Upper lobe of right lung (tissue), 1 donor: ENCODE data around the gene RNASET2. TPM values are rescaled to one million over a fixed set of nuclear protein-coding genes. Genes with fewer than 3 reads are reported as not detected.

Experiments
- ATAC-seq: fragments of 200-7000 bp; cut with Tn5 transposase; one replicate; pipeline ENCODE4 v1.9.1; 2020; ENCODE audit warnings: mild to moderate bottlenecking, moderate library complexity
- DNase-seq: peaks from one replicate; pipeline ENCODE4 v3.0.0-alpha.2; 2020
- H3K27ac ChIP-seq: fragments of 200-600 bp; one replicate; pipeline ENCODE4 v1.8.0; 2022
- H3K27me3 ChIP-seq: fragments of 200-600 bp; one replicate; pipeline ENCODE4 v1.8.0; 2022; ENCODE audit warnings: mild to moderate bottlenecking
- H3K36me3 ChIP-seq: fragments of 200-600 bp; one replicate; pipeline ENCODE4 v1.8.0; 2022
- H3K4me1 ChIP-seq: fragments of 200-600 bp; one replicate; pipeline ENCODE4 v1.8.0; 2022
- H3K4me3 ChIP-seq: fragments of 200-600 bp; one replicate; pipeline ENCODE4 v1.8.0; 2022; ENCODE audit warnings: mild to moderate bottlenecking
- H3K9me3 ChIP-seq: fragments of 200-600 bp; one replicate; pipeline ENCODE4 v1.8.0; 2022
- CTCF ChIP-seq: fragments of 200-600 bp; IDR thresholded peaks from one replicate; pipeline ENCODE4 v1.8.0; 2022; ENCODE audit warnings: antibody characterized with exemption
- intact Hi-C: fragments of 100-400 bp; cut with DNase I; formaldehyde crosslinking; loops from one replicate; pipeline ENCODE4 v1.11.0; 2022
- total RNA-seq: library from RNA; stranded (reverse); fragmentation: NEBNext Ultra II Directional; extraction: Animal tissue kit (Norgen Biotek cat#: 25700); gene quantifications from one replicate; pipeline ENCODE4 v1.2.1, GENCODE V29; 2021
- donor health status: DM: no; HTN: yes; CAD: no; lungs with severe emphysema.

The RNASET2 gene
- total RNA-seq, 1 donor from 2014 or later = 73.1 TPM

- Histone ChIP-seq H3K27ac (no peak overlapping the region), H3K36me3 (no peaks in the 10 kb centered on the region), H3K4me1 (no peaks in the 10 kb centered on the region), H3K9me3 (no peaks in the 10 kb centered on the region), H3K4me3 (no peak overlapping the region), H3K27me3 (no peaks in the 10 kb centered on the region)
- ATAC-seq (no peak), DNase-seq (no peak)
- intact Hi-C loops = no loop called here
- TF ChIP-seq CTCF = no peak
These were observed 45.7 kb downstream of the RNASET2 start for GRCh38 chr6:166910601-166911000.

GRCh38 chr6:166908811-166909210 is 47.5 kb downstream of the RNASET2 start:
- ATAC-seq (peak; percentile 37), DNase-seq (no peak)
- H3K36me3 ChIP-seq = no peaks in the 10 kb centered on the region
- no peaks in the 10 kb centered on the region for H3K27me3 ChIP-seq
- H3K4me1 ChIP-seq = no peaks in the 10 kb centered on the region
- intact Hi-C loops = no loop called here
- no peak for TF ChIP-seq CTCF
- H3K4me3 ChIP-seq = no peak overlapping the region
- no peaks in the 10 kb centered on the region for H3K9me3 ChIP-seq
- no peak overlapping the region for H3K27ac ChIP-seq

- Histone ChIP-seq H3K27ac (no peak overlapping the region), H3K4me3 (no peak overlapping the region), H3K4me1 (no peaks in the 10 kb centered on the region), H3K9me3 (no peaks in the 10 kb centered on the region), H3K36me3 (no peaks in the 10 kb centered on the region), H3K27me3 (no peaks in the 10 kb centered on the region)
- DNase-seq (no peak), ATAC-seq (no peak)
- no peak for TF ChIP-seq CTCF
- intact Hi-C loops = no loop called here
These were observed 48.2 kb downstream of the RNASET2 start for GRCh38 chr6:166907871-166908806.

- ATAC-seq (peak; percentile 48), DNase-seq (no peak)
- H3K4me3 ChIP-seq = no peak overlapping the region
- intact Hi-C loops = no loop called here
- no peaks in the 10 kb centered on the region for H3K36me3 ChIP-seq
- no peaks in the 10 kb centered on the region for H3K27me3 ChIP-seq
- no peak overlapping the region for H3K27ac ChIP-seq
- H3K4me1 ChIP-seq = no peaks in the 10 kb centered on the region
- no peak for TF ChIP-seq CTCF
- H3K9me3 ChIP-seq = no peaks in the 10 kb centered on the region
These were observed 48.9 kb downstream of the RNASET2 start for GRCh38 chr6:166907373-166907841.

GRCh38 chr6:166906376-166907044 is 49.8 kb downstream of the RNASET2 start:
- ATAC-seq = no peak
- no peaks in the 10 kb centered on the region for H3K27me3 ChIP-seq
- H3K4me1 ChIP-seq = no peaks in the 10 kb centered on the region
- no peak overlapping the region for H3K4me3 ChIP-seq
- DNase-seq = no peak
- H3K27ac ChIP-seq = no peak overlapping the region
- H3K9me3 ChIP-seq = no peaks in the 10 kb centered on the region
- no peak for TF ChIP-seq CTCF
- intact Hi-C loops = no loop called here
- H3K36me3 ChIP-seq = no peaks in the 10 kb centered on the region
